ENCODE results near the gene TMEM203. TPM values are rescaled to one million over a fixed set of nuclear protein-coding genes. Genes with fewer than 3 reads are reported as not detected.
A peak's percentile ranks its signal among the peaks of the same experiment; 100 is the strongest.

Gene TMEM203
- total and polyA plus RNA-seq, 10 of the 15 experiments (the other 5 are each of a cell fraction or from before 2014, with no cell fraction given): 7.2 to 68.1 (median 33.8) TPM

GRCh38 chr9:137236238-137236935, 30.9 kb upstream of the TMEM203 start (continued):
- no peak for TF ChIP-seq CUX1 (IDR thresholded peaks at IDR 0.05; ENCODE audit: insufficient replicate concordance, low read depth, low read length)
- TF ChIP-seq ELK1 (IDR thresholded peaks at IDR 0.05; ENCODE audit: low read depth, low read length): no peak
- no peak for TF ChIP-seq KAT2A (conservative IDR thresholded peaks at IDR 0.05; ENCODE audit: control insufficient read depth, low read depth, low read length)
- no peak for TF ChIP-seq SMAD1 (IDR thresholded peaks at IDR 0.05; ENCODE audit: low read depth, partially characterized antibody)
- TF ChIP-seq, protein P1, sequence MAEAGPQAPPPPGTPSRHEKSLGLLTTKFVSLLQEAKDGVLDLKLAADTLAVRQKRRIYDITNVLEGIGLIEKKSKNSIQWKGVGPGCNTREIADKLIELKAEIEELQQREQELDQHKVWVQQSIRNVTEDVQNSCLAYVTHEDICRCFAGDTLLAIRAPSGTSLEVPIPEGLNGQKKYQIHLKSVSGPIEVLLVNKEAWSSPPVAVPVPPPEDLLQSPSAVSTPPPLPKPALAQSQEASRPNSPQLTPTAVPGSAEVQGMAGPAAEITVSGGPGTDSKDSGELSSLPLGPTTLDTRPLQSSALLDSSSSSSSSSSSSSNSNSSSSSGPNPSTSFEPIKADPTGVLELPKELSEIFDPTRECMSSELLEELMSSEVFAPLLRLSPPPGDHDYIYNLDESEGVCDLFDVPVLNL (IDR thresholded peaks at IDR 0.05; ENCODE audit: low read depth, low read length): no peak
- TF ChIP-seq TCF3 (IDR thresholded peaks at IDR 0.05; ENCODE audit: borderline replicate concordance, insufficient read depth, low read depth, low read length): peak; percentile 80; the same call in 1 of the 2 replicates
- TF ChIP-seq RAD21 (IDR thresholded peaks at IDR 0.05; ENCODE audit: insufficient read depth, low read depth, low read length): peak; percentile 79
- no peak for TF ChIP-seq SMAD5 (IDR thresholded peaks at IDR 0.05; ENCODE audit: low read depth)
- TF ChIP-seq STAT3 (IDR thresholded peaks at IDR 0.05; ENCODE audit: low read depth, low read length): no peak
- no peak for TF ChIP-seq CBX3 (IDR thresholded peaks at IDR 0.05; ENCODE audit: borderline replicate concordance, low read depth)
- no peak for TF ChIP-seq ZBED1 (IDR thresholded peaks at IDR 0.05; ENCODE audit: borderline replicate concordance)
- TF ChIP-seq, protein P2, sequence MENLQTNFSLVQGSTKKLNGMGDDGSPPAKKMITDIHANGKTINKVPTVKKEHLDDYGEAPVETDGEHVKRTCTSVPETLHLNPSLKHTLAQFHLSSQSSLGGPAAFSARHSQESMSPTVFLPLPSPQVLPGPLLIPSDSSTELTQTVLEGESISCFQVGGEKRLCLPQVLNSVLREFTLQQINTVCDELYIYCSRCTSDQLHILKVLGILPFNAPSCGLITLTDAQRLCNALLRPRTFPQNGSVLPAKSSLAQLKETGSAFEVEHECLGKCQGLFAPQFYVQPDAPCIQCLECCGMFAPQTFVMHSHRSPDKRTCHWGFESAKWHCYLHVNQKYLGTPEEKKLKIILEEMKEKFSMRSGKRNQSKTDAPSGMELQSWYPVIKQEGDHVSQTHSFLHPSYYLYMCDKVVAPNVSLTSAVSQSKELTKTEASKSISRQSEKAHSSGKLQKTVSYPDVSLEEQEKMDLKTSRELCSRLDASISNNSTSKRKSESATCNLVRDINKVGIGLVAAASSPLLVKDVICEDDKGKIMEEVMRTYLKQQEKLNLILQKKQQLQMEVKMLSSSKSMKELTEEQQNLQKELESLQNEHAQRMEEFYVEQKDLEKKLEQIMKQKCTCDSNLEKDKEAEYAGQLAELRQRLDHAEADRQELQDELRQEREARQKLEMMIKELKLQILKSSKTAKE (IDR thresholded peaks at IDR 0.05; ENCODE audit: low read depth, poor library complexity, severe bottlenecking): no peak
- no peak for TF ChIP-seq KLF5 (IDR thresholded peaks at IDR 0.05; ENCODE audit: partially characterized antibody)
- 0 out of 2 replicates have a peak, but pooled peaks have one; percentile 24 for TF ChIP-seq TARDBP (IDR thresholded peaks at IDR 0.05; ENCODE audit: borderline replicate concordance)
- TF ChIP-seq NFYB (IDR thresholded peaks at IDR 0.05; ENCODE audit: insufficient read depth, low read depth, low read length): no peak
- no peak for TF ChIP-seq SPI1 (IDR thresholded peaks at IDR 0.05; ENCODE audit: borderline replicate concordance, insufficient read depth, low read depth, low read length)
- no peak for TF ChIP-seq SREBF1 (IDR thresholded peaks at IDR 0.05; ENCODE audit: low read length)
- TF ChIP-seq, protein P3, sequence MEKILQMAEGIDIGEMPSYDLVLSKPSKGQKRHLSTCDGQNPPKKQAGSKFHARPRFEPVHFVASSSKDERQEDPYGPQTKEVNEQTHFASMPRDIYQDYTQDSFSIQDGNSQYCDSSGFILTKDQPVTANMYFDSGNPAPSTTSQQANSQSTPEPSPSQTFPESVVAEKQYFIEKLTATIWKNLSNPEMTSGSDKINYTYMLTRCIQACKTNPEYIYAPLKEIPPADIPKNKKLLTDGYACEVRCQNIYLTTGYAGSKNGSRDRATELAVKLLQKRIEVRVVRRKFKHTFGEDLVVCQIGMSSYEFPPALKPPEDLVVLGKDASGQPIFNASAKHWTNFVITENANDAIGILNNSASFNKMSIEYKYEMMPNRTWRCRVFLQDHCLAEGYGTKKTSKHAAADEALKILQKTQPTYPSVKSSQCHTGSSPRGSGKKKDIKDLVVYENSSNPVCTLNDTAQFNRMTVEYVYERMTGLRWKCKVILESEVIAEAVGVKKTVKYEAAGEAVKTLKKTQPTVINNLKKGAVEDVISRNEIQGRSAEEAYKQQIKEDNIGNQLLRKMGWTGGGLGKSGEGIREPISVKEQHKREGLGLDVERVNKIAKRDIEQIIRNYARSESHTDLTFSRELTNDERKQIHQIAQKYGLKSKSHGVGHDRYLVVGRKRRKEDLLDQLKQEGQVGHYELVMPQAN (conservative IDR thresholded peaks at IDR 0.05): no peak

Measured in GM12878 (cell line).